K562 (cell line): Measurements from ENCODE around the gene PPP1R13L. TPM values are rescaled to one million over a fixed set of nuclear protein-coding genes. Genes with fewer than 3 reads are reported as not detected.

Source experiments
- DDX20 ChIP-seq: fragments of 450-650 bp; IDR thresholded peaks from 2 replicates; pipeline ENCODE4 v1.6.1; 2016; ENCODE audit warnings: missing genetic modification characterization, low read depth, mild to moderate bottlenecking, missing compliant biosample characterization, moderate library complexity
- ETS2 ChIP-seq: IDR thresholded peaks from 2 replicates; pipeline ENCODE4 v1.6.1; 2016; ENCODE audit warnings: borderline replicate concordance, missing genetic modification characterization, mild to moderate bottlenecking, moderate library complexity, missing compliant biosample characterization; ENCODE audit not compliant: poor library complexity, severe bottlenecking
- ETV1 ChIP-seq: fragments of 450-650 bp; conservative IDR thresholded peaks from 2 replicates; pipeline ENCODE4 v1.6.1; 2016; ENCODE audit warnings: missing genetic modification characterization, control low read depth, low read depth, missing compliant biosample characterization
- GABPA ChIP-seq: fragments of 200-800 bp; sonication (Bioruptor generic); conservative IDR thresholded peaks from 2 replicates; pipeline ENCODE4 v1.6.1; 2016; ENCODE audit warnings: low read depth, missing genetic modification characterization, missing compliant biosample characterization
- GATAD2A ChIP-seq: fragments of 450-650 bp; IDR thresholded peaks from 2 replicates; pipeline ENCODE4 v1.6.1; 2017
- HCFC1 ChIP-seq: IDR thresholded peaks from 2 replicates; pipeline ENCODE4 v1.6.1; 2012; ENCODE audit warnings: low read depth, low read length, improper control_type of control experiment
- RBM39 ChIP-seq: fragments of 200-400 bp; formaldehyde crosslinking; optimal IDR thresholded peaks from 2 replicates; pipeline ENCODE3; 2018; ENCODE audit warnings: low read depth, low read length
- SMAD3 ChIP-seq: fragments of 450-650 bp; formaldehyde crosslinking; conservative IDR thresholded peaks from 2 replicates; pipeline ENCODE4 v1.4.0; 2020; ENCODE audit warnings: mild to moderate bottlenecking
- SRF ChIP-seq, 2 experiments: fragments of 250-450, 450-650 bp in 1 of 2; sonication (Bioruptor Pico) in 1 of 2; sonication (generic) in 1 of 2; formaldehyde crosslinking; IDR thresholded peaks; 2 replicates each; pipeline versions ENCODE4 v1.5.0 to v1.5.1; 2020 to 2022; ENCODE audit warnings: mild to moderate bottlenecking in 1 of 2, missing genetic modification reagents in 1 of 2
- SRSF3 ChIP-seq: fragments of 200-400 bp; formaldehyde crosslinking; IDR thresholded peaks from 2 replicates; pipeline ENCODE4 v1.6.1; 2016; ENCODE audit warnings: mild to moderate bottlenecking, low read length, moderate library complexity; ENCODE audit not compliant: insufficient read depth
- STAT5B ChIP-seq: fragments of 250-450 bp; sonication (Bioruptor Pico); IDR thresholded peaks from 2 replicates; pipeline ENCODE4 v1.8.0; 2021; ENCODE audit warnings: mild to moderate bottlenecking, inconsistent platforms
- TAF1 ChIP-seq: IDR thresholded peaks from 2 replicates; pipeline ENCODE4 v1.6.1; 2011; ENCODE audit warnings: mild to moderate bottlenecking, low read length, moderate library complexity; ENCODE audit not compliant: insufficient read depth, control insufficient read depth, severe bottlenecking; ENCODE audit errors: extremely low read depth
- TOE1 ChIP-seq, 2 experiments: fragments of 450-650 bp in 1 of 2; sonication (generic) in 1 of 2; formaldehyde crosslinking in 1 of 2; IDR thresholded peaks; 2 replicates each; pipeline versions ENCODE4 v1.7.1 to v1.8.0; 2016 to 2022; ENCODE audit warnings: borderline replicate concordance in 2 of 2, mild to moderate bottlenecking in 2 of 2, antibody characterized with exemption in 1 of 2, inconsistent platforms in 1 of 2, low read depth in 1 of 2, missing genetic modification reagents in 1 of 2, moderate library complexity in 1 of 2
- XRCC3 ChIP-seq: fragments of 450-650 bp; IDR thresholded peaks from 2 replicates; pipeline ENCODE4 v1.6.1; 2017; ENCODE audit warnings: mild to moderate bottlenecking, moderate library complexity
- ZNF184 ChIP-seq: sonication (generic); formaldehyde crosslinking; IDR thresholded peaks from 2 replicates; pipeline ENCODE4 v1.5.0; 2020; ENCODE audit warnings: missing genetic modification reagents
- ZNF212 ChIP-seq: fragments of 450-650 bp; formaldehyde crosslinking; IDR thresholded peaks from 2 replicates; pipeline ENCODE4 v1.4.0; 2020; ENCODE audit warnings: mild to moderate bottlenecking
- ZNF75A ChIP-seq: fragments of 450-650 bp; formaldehyde crosslinking; IDR thresholded peaks from 2 replicates; pipeline ENCODE4 v1.4.0; 2020; ENCODE audit warnings: mild to moderate bottlenecking
- polyA plus RNA-seq, 8 experiments: library from polyadenylated mRNA; depleted of rRNA in 4 of 8; stranded (reverse) in 5 of 8; unstranded in 3 of 8; fragments of >200 nt; fragmentation: Nextera tagmentation in 2 of 8; fragmentation: Illumina TruSeq in 1 of 8; extraction: Ambion mirVana in 2 of 8; extraction: Trizol in 1 of 8; gene quantifications; 2 replicates each; pipeline versions ENCODE4 v1.2.1 to v1.2.3, GENCODE V29; 2011 to 2014; ENCODE audit warnings: inconsistent platforms in 1 of 8, missing spikeins in 1 of 8
- total RNA-seq, 7 experiments: library from RNA; depleted of rRNA in 6 of 7; stranded (reverse); fragments of >200 nt in 6 of 7; fragmentation: Illumina TruSeq in 2 of 7; extraction: Trizol in 2 of 7; gene quantifications; 2 replicates each; pipeline versions ENCODE4 v1.2.1 to v1.2.3, GENCODE V29; 2011 to 2021; ENCODE audit warnings: low replicate concordance in 1 of 7
- TF ChIP-seq, protein P1 (sequence below): fragments of 450-650 bp; IDR thresholded peaks from 2 replicates; pipeline ENCODE4 v1.6.1; 2016; ENCODE audit warnings: borderline replicate concordance
- TF ChIP-seq, protein P2 (sequence below): sonication (generic); formaldehyde crosslinking; IDR thresholded peaks from 2 replicates; pipeline ENCODE4 v1.8.0; 2022; ENCODE audit warnings: mild to moderate bottlenecking, missing genetic modification reagents
- TF ChIP-seq, protein P3 (sequence below): IDR thresholded peaks from 2 replicates; pipeline ENCODE4 v1.6.1; 2011; ENCODE audit not compliant: insufficient read length; ENCODE audit errors: extremely low read depth
- TF ChIP-seq, protein P4 (sequence below): sonication (generic); formaldehyde crosslinking; IDR thresholded peaks from 2 replicates; pipeline ENCODE4 v1.4.0; 2020; ENCODE audit warnings: mild to moderate bottlenecking, missing genetic modification reagents
- TF ChIP-seq, protein P5 (sequence below): fragments of 450-650 bp; IDR thresholded peaks from 2 replicates; pipeline ENCODE4 v1.6.1; 2016; ENCODE audit warnings: low read depth, mild to moderate bottlenecking, moderate library complexity

The PPP1R13L gene
- total and polyA plus RNA-seq, 9 of the 15 experiments (the other 6 are each of a cell fraction or from before 2014, with no cell fraction given), result 0.32 to 6.7 (median 2.0) TPM

DNA sequence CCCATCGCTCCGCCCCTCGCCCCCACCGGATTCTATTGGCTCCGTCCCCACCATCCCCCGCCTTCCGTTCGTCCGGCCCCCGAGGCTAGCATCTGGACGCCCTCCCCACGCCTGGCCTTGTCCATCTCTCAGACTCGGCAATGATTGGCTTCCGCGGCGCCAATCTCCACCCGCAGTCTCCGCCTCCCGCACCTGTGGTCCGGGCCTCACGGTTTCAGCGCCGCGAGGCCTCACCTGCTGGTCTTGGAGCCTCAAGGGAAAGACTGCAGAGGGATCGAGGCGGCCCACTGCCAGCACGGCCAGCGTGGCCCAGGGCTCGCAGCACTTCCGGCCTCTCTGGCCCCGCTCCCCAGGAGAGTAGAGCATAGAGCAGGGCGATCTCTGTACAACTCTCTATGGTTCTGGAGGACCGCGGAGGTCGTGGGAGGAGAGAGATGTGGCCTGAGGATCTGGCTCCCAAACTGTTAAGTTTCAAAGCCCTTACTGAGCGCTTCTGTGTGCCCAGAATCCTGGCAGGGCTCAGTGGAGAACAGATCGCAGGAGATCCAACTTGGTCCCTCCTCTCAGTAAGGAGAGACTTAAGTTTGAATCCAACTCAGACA, 18.8 kb upstream of the PPP1R13L start, which contains the start of gene ERCC1 (continued):
- TF ChIP-seq, protein P1, sequence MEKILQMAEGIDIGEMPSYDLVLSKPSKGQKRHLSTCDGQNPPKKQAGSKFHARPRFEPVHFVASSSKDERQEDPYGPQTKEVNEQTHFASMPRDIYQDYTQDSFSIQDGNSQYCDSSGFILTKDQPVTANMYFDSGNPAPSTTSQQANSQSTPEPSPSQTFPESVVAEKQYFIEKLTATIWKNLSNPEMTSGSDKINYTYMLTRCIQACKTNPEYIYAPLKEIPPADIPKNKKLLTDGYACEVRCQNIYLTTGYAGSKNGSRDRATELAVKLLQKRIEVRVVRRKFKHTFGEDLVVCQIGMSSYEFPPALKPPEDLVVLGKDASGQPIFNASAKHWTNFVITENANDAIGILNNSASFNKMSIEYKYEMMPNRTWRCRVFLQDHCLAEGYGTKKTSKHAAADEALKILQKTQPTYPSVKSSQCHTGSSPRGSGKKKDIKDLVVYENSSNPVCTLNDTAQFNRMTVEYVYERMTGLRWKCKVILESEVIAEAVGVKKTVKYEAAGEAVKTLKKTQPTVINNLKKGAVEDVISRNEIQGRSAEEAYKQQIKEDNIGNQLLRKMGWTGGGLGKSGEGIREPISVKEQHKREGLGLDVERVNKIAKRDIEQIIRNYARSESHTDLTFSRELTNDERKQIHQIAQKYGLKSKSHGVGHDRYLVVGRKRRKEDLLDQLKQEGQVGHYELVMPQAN, result peak; percentile 86; the same call in 1 of the 2 replicates
- TF ChIP-seq SRF (CRISPR knock-in tag; IDR thresholded peaks at IDR 0.05), result peak in 1 of 2 experiments; percentile 60; a peak in 1 of 4 replicates
- peak; percentile 99 for TF ChIP-seq ETV1 (tag)
- TF ChIP-seq, protein P2, sequence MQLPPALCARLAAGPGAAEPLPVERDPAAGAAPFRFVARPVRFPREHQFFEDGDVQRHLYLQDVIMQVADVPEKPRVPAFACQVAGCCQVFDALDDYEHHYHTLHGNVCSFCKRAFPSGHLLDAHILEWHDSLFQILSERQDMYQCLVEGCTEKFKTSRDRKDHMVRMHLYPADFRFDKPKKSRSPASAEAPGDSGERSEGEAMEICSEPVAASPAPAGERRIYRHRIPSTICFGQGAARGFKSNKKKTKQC (CRISPR knock-in tag), result no peak
- TF ChIP-seq ZNF75A (CRISPR knock-in tag), result no peak
- TF ChIP-seq TOE1 (IDR thresholded peaks at IDR 0.05; ENCODE audit: borderline replicate concordance), result no peak
- TF ChIP-seq TOE1 (CRISPR knock-in tag; IDR thresholded peaks at IDR 0.05; ENCODE audit: borderline replicate concordance, low read depth), result no peak
- TF ChIP-seq, protein P3, sequence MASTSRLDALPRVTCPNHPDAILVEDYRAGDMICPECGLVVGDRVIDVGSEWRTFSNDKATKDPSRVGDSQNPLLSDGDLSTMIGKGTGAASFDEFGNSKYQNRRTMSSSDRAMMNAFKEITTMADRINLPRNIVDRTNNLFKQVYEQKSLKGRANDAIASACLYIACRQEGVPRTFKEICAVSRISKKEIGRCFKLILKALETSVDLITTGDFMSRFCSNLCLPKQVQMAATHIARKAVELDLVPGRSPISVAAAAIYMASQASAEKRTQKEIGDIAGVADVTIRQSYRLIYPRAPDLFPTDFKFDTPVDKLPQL, result no peak
- no peak for TF ChIP-seq ZNF184 (CRISPR knock-in tag)
- no peak for TF ChIP-seq XRCC3
- TF ChIP-seq GATAD2A, result no peak
- TF ChIP-seq HCFC1, result peak; percentile 78
- 0 out of 2 replicates have a peak, but pooled peaks have one; percentile 22 for TF ChIP-seq SMAD3 (CRISPR knock-in tag)
- TF ChIP-seq, protein P4, sequence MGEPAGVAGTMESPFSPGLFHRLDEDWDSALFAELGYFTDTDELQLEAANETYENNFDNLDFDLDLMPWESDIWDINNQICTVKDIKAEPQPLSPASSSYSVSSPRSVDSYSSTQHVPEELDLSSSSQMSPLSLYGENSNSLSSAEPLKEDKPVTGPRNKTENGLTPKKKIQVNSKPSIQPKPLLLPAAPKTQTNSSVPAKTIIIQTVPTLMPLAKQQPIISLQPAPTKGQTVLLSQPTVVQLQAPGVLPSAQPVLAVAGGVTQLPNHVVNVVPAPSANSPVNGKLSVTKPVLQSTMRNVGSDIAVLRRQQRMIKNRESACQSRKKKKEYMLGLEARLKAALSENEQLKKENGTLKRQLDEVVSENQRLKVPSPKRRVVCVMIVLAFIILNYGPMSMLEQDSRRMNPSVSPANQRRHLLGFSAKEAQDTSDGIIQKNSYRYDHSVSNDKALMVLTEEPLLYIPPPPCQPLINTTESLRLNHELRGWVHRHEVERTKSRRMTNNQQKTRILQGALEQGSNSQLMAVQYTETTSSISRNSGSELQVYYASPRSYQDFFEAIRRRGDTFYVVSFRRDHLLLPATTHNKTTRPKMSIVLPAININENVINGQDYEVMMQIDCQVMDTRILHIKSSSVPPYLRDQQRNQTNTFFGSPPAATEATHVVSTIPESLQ, result no peak; the same call in 1 of the 2 replicates
- no peak for TF ChIP-seq DDX20 (tag)
- no peak for TF ChIP-seq SRSF3
- TF ChIP-seq STAT5B, result no peak
- TF ChIP-seq RBM39, result no peak
- TF ChIP-seq TAF1, result peak; percentile 89
- TF ChIP-seq ZNF212 (CRISPR knock-in tag), result no peak
- no peak for TF ChIP-seq ETS2 (tag)
- TF ChIP-seq, protein P5, sequence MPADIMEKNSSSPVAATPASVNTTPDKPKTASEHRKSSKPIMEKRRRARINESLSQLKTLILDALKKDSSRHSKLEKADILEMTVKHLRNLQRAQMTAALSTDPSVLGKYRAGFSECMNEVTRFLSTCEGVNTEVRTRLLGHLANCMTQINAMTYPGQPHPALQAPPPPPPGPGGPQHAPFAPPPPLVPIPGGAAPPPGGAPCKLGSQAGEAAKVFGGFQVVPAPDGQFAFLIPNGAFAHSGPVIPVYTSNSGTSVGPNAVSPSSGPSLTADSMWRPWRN, result no peak
- TF ChIP-seq GABPA (tag), result peak; percentile 97
